Stomach (tissue), 9 donors: ENCODE results near the gene NT5DC3. TPM values are rescaled to one million over a fixed set of nuclear protein-coding genes. Genes with fewer than 3 reads are reported as not detected.

Experiments
- DNase-seq, 2 donors: peaks; one replicate each; pipeline versions ENCODE4 v3.0.0 to v3.0.0-alpha.2; 2013 to 2019
- H3K27ac ChIP-seq, 5 donors: fragments of 200-600 bp in 4 of 5; sonication (generic) in 4 of 5; one replicate each; pipeline ENCODE4 v1.5.1; 2013 to 2019; ENCODE audit warnings: mild to moderate bottlenecking in 1 of 5, moderate library complexity in 1 of 5
- H3K27me3 ChIP-seq, 3 donors: fragments of 200-600 bp; sonication (generic); one replicate each; pipeline ENCODE4 v1.5.1; 2017 to 2019; ENCODE audit warnings: mixed run types in 1 of 3
- H3K36me3 ChIP-seq, 4 donors: fragments of 200-600 bp; sonication (generic); 1 replicate in 3 of 4; 2 replicates in 1 of 4; pipeline ENCODE4 v1.5.1; 2016 to 2019
- H3K4me1 ChIP-seq, 4 donors: fragments of 200-600 bp; sonication (generic); one replicate each; pipeline ENCODE4 v1.5.1; 2016 to 2019
- H3K4me3 ChIP-seq, 4 donors: fragments of 200-600 bp; sonication (generic) in 3 of 4; one replicate each; pipeline ENCODE4 v1.5.1; 2016 to 2019; ENCODE audit warnings: mild to moderate bottlenecking in 1 of 4
- H3K9me3 ChIP-seq, 4 donors: fragments of 200-600 bp; sonication (generic); one replicate each; pipeline ENCODE4 v1.5.1; 2016 to 2019
- CTCF ChIP-seq, 7 experiments: fragments of 450-650 bp in 4 of 7; fragments of 200-600 bp in 3 of 7; sonication (generic) in 3 of 7; IDR thresholded peaks; one replicate each; pipeline ENCODE4 v1.5.1; 2016 to 2019; ENCODE audit warnings: antibody characterized with exemption in 7 of 7, control low read depth in 2 of 7, mild to moderate bottlenecking in 1 of 7
- EP300 ChIP-seq: sonication (generic); formaldehyde crosslinking; IDR thresholded peaks from one replicate; pipeline ENCODE4 v1.6.1; 2017; ENCODE audit warnings: antibody characterized with exemption
- POLR2A ChIP-seq, 4 donors: fragments of 450-650 bp; IDR thresholded peaks; one replicate each; pipeline ENCODE4 v1.6.1; 2016; ENCODE audit warnings: antibody characterized with exemption in 4 of 4, control low read depth in 2 of 4, mild to moderate bottlenecking in 1 of 4, moderate library complexity in 1 of 4
- POLR2AphosphoS5 ChIP-seq, 3 donors: sonication (generic); formaldehyde crosslinking; IDR thresholded peaks; one replicate each; pipeline ENCODE4 v1.6.1; 2016; ENCODE audit warnings: antibody characterized with exemption in 3 of 3
- WGBS, 5 donors: extraction: QIAGEN DNeasy Blood & Tissue Kit in 3 of 5; methylation state at CpG; one replicate each; pipeline versions ENCODE4 v1.1.5 to v1.1.7; 2013 to 2018; 5-methylcytosine and 5-hydroxymethylcytosine counted together
- intact Hi-C: fragments of 100-400 bp; cut with DNase I; formaldehyde crosslinking; loops from one replicate; pipeline ENCODE4 v1.15.1; 2023; ENCODE audit warnings: low total_unique reads
- polyA plus RNA-seq, 3 donors: library from polyadenylated mRNA; stranded (reverse); fragments of 200-250 nt; gene quantifications; one replicate each; pipeline ENCODE4 v1.2.3, GENCODE V29; 2013
- total RNA-seq, 5 donors: library from RNA; depleted of rRNA; stranded (reverse); fragments of >200 nt; gene quantifications; one replicate each; pipeline versions ENCODE4 v1.1.0 to v1.2.3, GENCODE V29; 2014 to 2016
- donor health status: healthy with polysubstance abuse.
- donor health status: Bipolar disorder and iron deficiency.
- donor health status: healthy.

The NT5DC3 gene
- total and polyA plus RNA-seq, 8 donors, result 0.76 to 42.9 (median 8.7) TPM

- Histone ChIP-seq H3K27me3 (no peaks in the 10 kb centered on the region), H3K9me3 (no peaks in the 10 kb centered on the region), H3K4me3 (no peak overlapping the region), H3K27ac (no peak overlapping the region), H3K4me1 (peaks cover 6 to 40% (median 26%) of the 10 kb centered on the region in 4 donors), H3K36me3 (peaks cover 0 to 7% (median 0%) of the 10 kb centered on the region in 4 donors)
- TF ChIP-seq EP300 (no peak), POLR2AphosphoS5 (IDR thresholded peaks at IDR 0.05) (no peak), CTCF (IDR thresholded peaks at IDR 0.05) (no peak), POLR2A (IDR thresholded peaks at IDR 0.05) (no peak)
- intact Hi-C loops, result no loop called here
- DNase-seq, result no peak
- 66 to 88% (median 74%) methylated on average over 2 of the region's 2 CpGs for WGBS, 5 donors
These were observed 7.1 kb downstream of the NT5DC3 start for GRCh38 chr12:103833891-103834290.

- Histone ChIP-seq H3K27me3 (no peaks in the 10 kb centered on the region), H3K4me1 (peaks cover 0 to 39% (median 20%) of the 10 kb centered on the region in 4 donors), H3K4me3 (no peak overlapping the region)
These were observed 7.8 kb downstream of the NT5DC3 start for GRCh38 chr12:103833095-103833775.

GRCh38 chr12:103832048-103832997, 8.7 kb downstream of the NT5DC3 start:
- no peaks in the 10 kb centered on the region for H3K27me3 ChIP-seq
- no peaks in the 10 kb centered on the region for H3K9me3 ChIP-seq
- H3K4me1 ChIP-seq, result peaks cover 0 to 36% (median 15%) of the 10 kb centered on the region in 4 donors
- WGBS, 5 donors, result 84 to 93% (median 90%) methylated on average over 11 of the region's 11 CpGs
- DNase-seq, result no peak
- intact Hi-C loops, result no loop called here
- H3K36me3 ChIP-seq, result peaks cover 0 to 7% (median 0%) of the 10 kb centered on the region in 4 donors
- no peak overlapping the region for H3K4me3 ChIP-seq
- TF ChIP-seq POLR2AphosphoS5 (IDR thresholded peaks at IDR 0.05), result no peak
- TF ChIP-seq EP300, result no peak
- no peak for TF ChIP-seq POLR2A (IDR thresholded peaks at IDR 0.05)
- no peak for TF ChIP-seq CTCF (IDR thresholded peaks at IDR 0.05)
- no peak overlapping the region for H3K27ac ChIP-seq

More at GRCh38 chr12:103833095-103833775, 7.8 kb downstream of the NT5DC3 start:
- Histone ChIP-seq H3K36me3 (peaks cover 0 to 7% (median 0%) of the 10 kb centered on the region in 4 donors), H3K9me3 (no peaks in the 10 kb centered on the region), H3K27ac (no peak overlapping the region)
- 76 to 92% (median 87%) methylated on average over 6 of the region's 6 CpGs for WGBS, 5 donors
- TF ChIP-seq EP300 (no peak), POLR2A (IDR thresholded peaks at IDR 0.05) (no peak), CTCF (IDR thresholded peaks at IDR 0.05) (no peak), POLR2AphosphoS5 (IDR thresholded peaks at IDR 0.05) (no peak)
- intact Hi-C loops, result no loop called here
- no peak for DNase-seq

GRCh38 chr12:103830730-103831320, 10.2 kb downstream of the NT5DC3 start:
- H3K36me3 ChIP-seq, result no peaks in the 10 kb centered on the region
- 94 to 100% (median 97%) methylated on average over 2 of the region's 2 CpGs for WGBS, 5 donors
- no peak overlapping the region for H3K4me3 ChIP-seq
- no peak overlapping the region for H3K27ac ChIP-seq
- H3K27me3 ChIP-seq, result no peaks in the 10 kb centered on the region
- peaks cover 0 to 36% (median 14%) of the 10 kb centered on the region in 4 donors for H3K4me1 ChIP-seq
- TF ChIP-seq POLR2A (IDR thresholded peaks at IDR 0.05) (no peak), EP300 (no peak), CTCF (IDR thresholded peaks at IDR 0.05) (no peak)
- no peaks in the 10 kb centered on the region for H3K9me3 ChIP-seq
- intact Hi-C loops, result no loop called here
- DNase-seq, result no peak
